MM.1S (cell line): Measurements from ENCODE around the gene CACHD1.

Source experiments
- CTCF ChIP-seq: fragments of 300-600 bp; sonication (generic); IDR thresholded peaks from 2 replicates; pipeline ENCODE4 v1.5.1; 2016; ENCODE audit warnings: antibody characterized with exemption, low read length, mixed read lengths
- EZH2 ChIP-seq: fragments of 300-600 bp; sonication (generic); optimal IDR thresholded peaks from 2 replicates; pipeline ENCODE3; 2017; ENCODE audit warnings: low read depth, mild to moderate bottlenecking, antibody characterized with exemption, low read length, mixed read lengths

- no peak for TF ChIP-seq CTCF
- no peak for TF ChIP-seq EZH2
Measured at GRCh38 chr1:64473367-64473766, 3.4 kb downstream of the CACHD1 start.
